HepG2 (cell line): ENCODE results near the gene KDM1B. TPM values are rescaled to one million over a fixed set of nuclear protein-coding genes. Genes with fewer than 3 reads are reported as not detected.
A peak's percentile ranks its signal among the peaks of the same experiment; 100 is the strongest.

Experiments used
- CREB3 ChIP-seq: sonication (generic); formaldehyde crosslinking; IDR thresholded peaks from 2 replicates; pipeline ENCODE4 v1.5.0; 2020; ENCODE audit warnings: missing genetic modification reagents
- CTCF ChIP-seq: sonication (generic); formaldehyde crosslinking; IDR thresholded peaks from 2 replicates; pipeline ENCODE4 v1.5.0; 2020; ENCODE audit warnings: mild to moderate bottlenecking, missing genetic modification reagents, moderate library complexity
- ERF ChIP-seq: IDR thresholded peaks from 2 replicates; pipeline ENCODE4 v1.6.1; 2018; ENCODE audit warnings: missing biosample characterization, missing genetic modification reagents
- FOXK2 ChIP-seq: fragments of 450-650 bp; IDR thresholded peaks from 2 replicates; pipeline ENCODE4 v1.6.1; 2016
- HDAC6 ChIP-seq: fragments of 200-600 bp; sonication (generic); IDR thresholded peaks from 2 replicates; pipeline ENCODE4 v1.7.0; 2017; ENCODE audit warnings: mild to moderate bottlenecking, antibody characterized with exemption, low read length, low read depth
- HMG20B ChIP-seq: conservative IDR thresholded peaks from 2 replicates; pipeline ENCODE4 v1.6.1; 2016; ENCODE audit warnings: missing genetic modification reagents, missing compliant biosample characterization
- HNF1A ChIP-seq, 2 experiments: sonication (generic) in 1 of 2; formaldehyde crosslinking in 1 of 2; IDR thresholded peaks; 2 replicates each; pipeline versions ENCODE4 v1.4.0 to v1.6.1; 2016 to 2020; ENCODE audit warnings: borderline replicate concordance in 1 of 2, low read depth in 1 of 2, mild to moderate bottlenecking in 1 of 2, missing genetic modification reagents in 1 of 2
- REL ChIP-seq: sonication (generic); formaldehyde crosslinking; conservative IDR thresholded peaks from 2 replicates; pipeline ENCODE4 v1.8.0; 2022; ENCODE audit warnings: mild to moderate bottlenecking, missing genetic modification reagents, moderate library complexity
- RERE ChIP-seq: IDR thresholded peaks from 2 replicates; pipeline ENCODE4 v1.6.1; 2016; ENCODE audit warnings: low read depth, missing genetic modification reagents, missing compliant biosample characterization
- UBTF ChIP-seq: sonication (generic); formaldehyde crosslinking; IDR thresholded peaks from 2 replicates; pipeline ENCODE4 v1.4.0; 2020; ENCODE audit warnings: mild to moderate bottlenecking, missing genetic modification reagents
- ZNF580 ChIP-seq: IDR thresholded peaks from 2 replicates; pipeline ENCODE4 v1.6.1; 2016; ENCODE audit warnings: low read depth, borderline replicate concordance
- polyA plus RNA-seq, 8 experiments: library from polyadenylated mRNA; depleted of rRNA in 3 of 8; stranded (reverse) in 7 of 8; unstranded in 1 of 8; fragments of >200 nt; fragmentation: Illumina TruSeq in 4 of 8; extraction: Trizol in 4 of 8; gene quantifications; 2 replicates each; pipeline versions ENCODE4 v1.2.1 to v1.2.3, GENCODE V29; 2011 to 2016; ENCODE audit warnings: low read depth in 4 of 8, missing spikeins in 1 of 8, mixed read lengths in 1 of 8; ENCODE audit not compliant: insufficient read depth in 1 of 8
- total RNA-seq, 5 experiments: library from RNA; depleted of rRNA; stranded (reverse); fragments of >200 nt; fragmentation: Illumina TruSeq; extraction: Trizol; gene quantifications; 2 replicates each; pipeline ENCODE4 v1.2.3, GENCODE V29; 2016; ENCODE audit warnings: low read depth in 1 of 5

Gene KDM1B
- total and polyA plus RNA-seq, 2 of the 13 experiments (the other 11 are each of a cell fraction or from before 2014, with no cell fraction given): 9.8 to 13.2 TPM

- TF ChIP-seq UBTF (CRISPR knock-in tag): peak; percentile 87
- no peak for TF ChIP-seq HDAC6
- TF ChIP-seq CREB3 (CRISPR knock-in tag): no peak
- TF ChIP-seq FOXK2: no peak
- TF ChIP-seq HMG20B (CRISPR knock-in tag): no peak; the same call in 1 of the 2 replicates
- peak; percentile 100 for TF ChIP-seq CTCF (CRISPR knock-in tag)
- peak; percentile 100 for TF ChIP-seq ZNF580 (CRISPR knock-in tag)
- peak; percentile 98 for TF ChIP-seq ERF (CRISPR knock-in tag)
- no peak; the same call in 1 of the 2 replicates for TF ChIP-seq HNF1A (IDR thresholded peaks at IDR 0.05; ENCODE audit: low read depth)
- peak; percentile 94 for TF ChIP-seq HNF1A (CRISPR knock-in tag; IDR thresholded peaks at IDR 0.05; ENCODE audit: borderline replicate concordance)
- peak; percentile 92 for TF ChIP-seq RERE (CRISPR knock-in tag)
- TF ChIP-seq REL (CRISPR knock-in tag): peak; percentile 89; the same call in 1 of the 2 replicates
Observed at GRCh38 chr6:18122128-18123093, 32.8 kb upstream of the KDM1B start, which contains the start of gene NHLRC1 (continued).
